ENCODE measurements around the gene UGT1A1. TPM values are rescaled to one million over a fixed set of nuclear protein-coding genes. Genes with fewer than 3 reads are reported as not detected.

UGT1A1 gene
- total RNA-seq, 1 donor from 2014 or later, result not detected

- no peak for TF ChIP-seq CTCF (IDR thresholded peaks at IDR 0.05; ENCODE audit: borderline replicate concordance)
- Histone ChIP-seq H3K9me3 (replicated peaks) (no peaks in the 10 kb centered on the region), H3K36me3 (no peaks in the 10 kb centered on the region), H3K4me1 (no peaks in the 10 kb centered on the region), H3K27me3 (ENCODE audit: low read depth) (peaks cover 43% of the 10 kb centered on the region), H3K4me3 (no peak overlapping the region), H3K27ac (replicated peaks) (no peak overlapping the region)
- DNase-seq, result no peak
- intact Hi-C loops (cut with micrococcal nuclease), result no loop called here
Measured at GRCh38 chr2:233802132-233802815, 42.2 kb downstream of the UGT1A1 start.

GRCh38 chr2:233803292-233803911 is 43.3 kb downstream of the UGT1A1 start:
- intact Hi-C loops (cut with micrococcal nuclease), result no loop called here
- Histone ChIP-seq H3K27ac (replicated peaks) (no peak overlapping the region), H3K4me3 (no peak overlapping the region), H3K27me3 (ENCODE audit: low read depth) (peaks cover 54% of the 10 kb centered on the region), H3K9me3 (replicated peaks) (no peaks in the 10 kb centered on the region), H3K4me1 (no peaks in the 10 kb centered on the region), H3K36me3 (no peaks in the 10 kb centered on the region)
- TF ChIP-seq CTCF (IDR thresholded peaks at IDR 0.05; ENCODE audit: borderline replicate concordance), result no peak
- no peak for DNase-seq

GRCh38 chr2:233803994-233804393 is 43.9 kb downstream of the UGT1A1 start:
- TF ChIP-seq CTCF (IDR thresholded peaks at IDR 0.05; ENCODE audit: borderline replicate concordance), result no peak
- Histone ChIP-seq H3K36me3 (no peaks in the 10 kb centered on the region), H3K9me3 (replicated peaks) (no peaks in the 10 kb centered on the region), H3K27ac (replicated peaks) (no peak overlapping the region), H3K4me3 (no peak overlapping the region), H3K27me3 (ENCODE audit: low read depth) (peaks cover 59% of the 10 kb centered on the region), H3K4me1 (no peaks in the 10 kb centered on the region)
- intact Hi-C loops (cut with micrococcal nuclease), result no loop called here
- no peak for DNase-seq

- H3K4me3 ChIP-seq, result no peak overlapping the region
- DNase-seq, result no peak
- H3K36me3 ChIP-seq, result no peaks in the 10 kb centered on the region
- no peak overlapping the region for H3K27ac ChIP-seq (replicated peaks)
- H3K27me3 ChIP-seq (ENCODE audit: low read depth), result peaks cover 77% of the 10 kb centered on the region
- H3K4me1 ChIP-seq, result no peaks in the 10 kb centered on the region
- TF ChIP-seq CTCF (IDR thresholded peaks at IDR 0.05; ENCODE audit: borderline replicate concordance), result no peak
- H3K9me3 ChIP-seq (replicated peaks), result no peaks in the 10 kb centered on the region
- intact Hi-C loops (cut with micrococcal nuclease), result no loop called here
Measured at GRCh38 chr2:233807215-233807865, 47.3 kb downstream of the UGT1A1 start.

- no peak for TF ChIP-seq CTCF (IDR thresholded peaks at IDR 0.05; ENCODE audit: borderline replicate concordance)
- intact Hi-C loops (cut with micrococcal nuclease), result no loop called here
- no peak overlapping the region for H3K27ac ChIP-seq (replicated peaks)
- no peak for DNase-seq
- no peaks in the 10 kb centered on the region for H3K9me3 ChIP-seq (replicated peaks)
- H3K4me1 ChIP-seq, result no peaks in the 10 kb centered on the region
- H3K27me3 ChIP-seq (ENCODE audit: low read depth), result peaks cover 69% of the 10 kb centered on the region
- no peaks in the 10 kb centered on the region for H3K36me3 ChIP-seq
- no peak overlapping the region for H3K4me3 ChIP-seq
Measured at GRCh38 chr2:233807966-233808935, 48.2 kb downstream of the UGT1A1 start.

Measured in left ventricle myocardium inferior (tissue), 1 donor.